A549 (cell line): ENCODE results near the gene MYO1C.

ENCODE experiments used
- ATOH8 ChIP-seq: fragments of 250-450 bp; sonication (Bioruptor Pico); IDR thresholded peaks from 2 replicates; pipeline ENCODE4 v1.5.0; 2020; ENCODE audit warnings: low read depth, mild to moderate bottlenecking, moderate library complexity
- BHLHE40 ChIP-seq: IDR thresholded peaks from 2 replicates; pipeline ENCODE4 v1.6.1; 2012; ENCODE audit warnings: low read depth, low read length, inconsistent platforms
- CBX8 ChIP-seq: fragments of 200-600 bp; sonication (generic); IDR thresholded peaks from 2 replicates; pipeline ENCODE4 v1.6.1; 2016
- CEBPB ChIP-seq, 2 experiments: fragments of >200 bp in 1 of 2; sonication (Bioruptor Twin) in 1 of 2; formaldehyde crosslinking in 1 of 2; IDR thresholded peaks; 2 replicates each; pipeline ENCODE4 v1.6.1; 2012 to 2016
- CTCF ChIP-seq: fragments of >200 bp; sonication (Bioruptor Twin); formaldehyde crosslinking; IDR thresholded peaks from 3 replicates; pipeline ENCODE4 v1.5.1; 2016
- ELK1 ChIP-seq: fragments of 150-350 bp; IDR thresholded peaks from 2 replicates; pipeline ENCODE4 v1.6.1; 2014; ENCODE audit warnings: low read depth, mild to moderate bottlenecking, low read length
- EP300 ChIP-seq, 2 experiments: fragments of >200 bp; sonication (Bioruptor Twin); formaldehyde crosslinking; IDR thresholded peaks; 2 replicates in 1 of 2; 3 replicates in 1 of 2; pipeline ENCODE4 v1.6.1; 2016 to 2017
- FOSL2 ChIP-seq, 2 experiments: fragments of 450-650 bp in 1 of 2; fragments of >200 bp in 1 of 2; sonication (Bioruptor Twin) in 1 of 2; formaldehyde crosslinking; IDR thresholded peaks; 2 replicates each; pipeline versions ENCODE4 v1.5.0 to v1.6.1; 2016 to 2020; ENCODE audit warnings: mild to moderate bottlenecking in 1 of 2, moderate library complexity in 1 of 2
- NFE2L2 ChIP-seq: fragments of 150-350 bp; conservative IDR thresholded peaks from 2 replicates; pipeline ENCODE4 v1.6.1; 2014; ENCODE audit warnings: low read length
- PHF8 ChIP-seq: fragments of 200-600 bp; sonication (generic); IDR thresholded peaks from 2 replicates; pipeline ENCODE4 v1.6.1; 2016; ENCODE audit warnings: low read depth, mild to moderate bottlenecking, antibody characterized with exemption, moderate library complexity, borderline replicate concordance
- POLR2A ChIP-seq: IDR thresholded peaks from 2 replicates; pipeline ENCODE4 v1.6.1; 2012; ENCODE audit warnings: mild to moderate bottlenecking, low read length
- RARB ChIP-seq: fragments of 250-450 bp; sonication (Bioruptor Pico); IDR thresholded peaks from 2 replicates; pipeline ENCODE4 v1.8.0; 2021; ENCODE audit warnings: mild to moderate bottlenecking, moderate library complexity
- RNF2 ChIP-seq: fragments of 200-600 bp; sonication (generic); IDR thresholded peaks from 2 replicates; pipeline ENCODE4 v1.6.1; 2016; ENCODE audit warnings: low read depth, mild to moderate bottlenecking, antibody characterized with exemption, moderate library complexity, borderline replicate concordance
- SMC3 ChIP-seq: fragments of >200 bp; sonication (Bioruptor Twin); formaldehyde crosslinking; IDR thresholded peaks from 3 replicates; pipeline ENCODE4 v1.6.1; 2018; ENCODE audit warnings: inconsistent platforms

- no peak for TF ChIP-seq NFE2L2
- TF ChIP-seq ELK1: no peak
- TF ChIP-seq CTCF: no peak
- no peak for TF ChIP-seq FOSL2 (IDR thresholded peaks at IDR 0.05)
- TF ChIP-seq FOSL2 (CRISPR knock-in tag; IDR thresholded peaks at IDR 0.05): no peak
- TF ChIP-seq ATOH8 (CRISPR knock-in tag): no peak
- no peak for TF ChIP-seq SMC3
- TF ChIP-seq PHF8: no peak
- no peak for TF ChIP-seq EP300 (IDR thresholded peaks at IDR 0.05)
- no peak for TF ChIP-seq POLR2A
- TF ChIP-seq RARB (CRISPR knock-in tag): no peak
- no peak for TF ChIP-seq CBX8
- no peak for TF ChIP-seq RNF2
- TF ChIP-seq CEBPB (IDR thresholded peaks at IDR 0.05): no peak
- TF ChIP-seq BHLHE40: no peak
These were observed 9.8 kb downstream of the MYO1C start for GRCh38 chr17:1482680-1483079.
